ENCODE data around the gene ALOX12B. TPM values are rescaled to one million over a fixed set of nuclear protein-coding genes. Genes with fewer than 3 reads are reported as not detected.
A peak's percentile ranks its signal among the peaks of the same experiment; 100 is the strongest.

Gene ALOX12B
- total and polyA plus RNA-seq, 2 of the 13 experiments (the other 11 are each of a cell fraction or from before 2014, with no cell fraction given) = 0.13 TPM; not detected in 1

DNA sequence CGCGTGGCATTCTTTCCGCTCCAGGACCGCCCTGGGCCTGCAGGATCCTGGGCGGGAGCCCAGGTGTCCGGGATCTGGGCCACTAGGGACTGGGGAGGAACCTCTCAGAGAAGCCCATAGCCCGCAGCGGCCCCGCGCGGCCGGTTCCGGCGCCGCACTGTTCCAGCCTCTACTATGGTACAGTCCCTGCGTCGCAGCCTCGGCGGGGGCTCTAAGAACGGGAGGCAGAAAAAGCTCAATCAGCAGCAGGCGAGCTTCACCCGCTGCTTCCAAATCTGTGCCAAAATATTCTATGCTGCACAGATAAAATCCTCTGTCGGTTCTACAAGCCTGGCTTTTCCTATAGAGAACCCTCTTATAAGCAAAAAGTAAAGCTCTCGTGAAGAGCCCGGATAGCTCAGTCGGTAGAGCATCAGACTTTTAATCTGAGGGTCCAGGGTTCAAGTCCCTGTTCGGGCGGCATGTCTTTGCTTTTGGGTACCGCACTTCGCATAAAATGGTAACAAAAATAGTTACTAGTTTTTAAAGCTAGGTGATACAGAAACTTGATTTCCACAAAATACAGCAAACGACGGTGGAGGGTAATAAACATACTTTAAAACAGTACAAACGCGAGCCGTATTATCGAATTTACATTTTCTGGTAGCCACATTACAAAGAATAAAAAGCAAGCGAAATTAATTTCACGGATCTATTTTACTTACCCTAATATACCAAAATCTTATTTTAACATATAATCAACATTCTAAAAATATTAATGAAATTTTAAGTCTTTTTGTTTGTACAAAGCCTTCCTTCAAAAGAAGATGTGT lies 31.5 kb upstream of the ALOX12B start (continued):
- no peak for TF ChIP-seq IRF9 (CRISPR knock-in tag; IDR thresholded peaks at IDR 0.05; ENCODE audit: borderline replicate concordance)
- no peak for TF ChIP-seq HNRNPUL1 (IDR thresholded peaks at IDR 0.05; ENCODE audit: low read depth, low read length)
- no peak for TF ChIP-seq SP1 (IDR thresholded peaks at IDR 0.05)
- TF ChIP-seq SP1 (CRISPR knock-in tag; IDR thresholded peaks at IDR 0.05) = 0 out of 2 replicates have a peak, but pooled peaks have one; percentile 17
- TF ChIP-seq MIER2 (CRISPR knock-in tag; IDR thresholded peaks at IDR 0.05) = no peak
- TF ChIP-seq ZNF557 (CRISPR knock-in tag; IDR thresholded peaks at IDR 0.05) = no peak
- no peak; the same call in 1 of the 2 replicates for TF ChIP-seq SIX1 (CRISPR knock-in tag; IDR thresholded peaks at IDR 0.05; ENCODE audit: borderline replicate concordance)
- TF ChIP-seq ZNF747 (CRISPR knock-in tag; IDR thresholded peaks at IDR 0.05; ENCODE audit: borderline replicate concordance) = no peak
- TF ChIP-seq TGIF2 (CRISPR knock-in tag; IDR thresholded peaks at IDR 0.05) = no peak
- no peak for TF ChIP-seq TAF15 (IDR thresholded peaks at IDR 0.05; ENCODE audit: low read depth, low read length, poor library complexity, severe bottlenecking)
- 0 out of 2 replicates have a peak, but pooled peaks have one; percentile 10 for TF ChIP-seq CBX5 (CRISPR knock-in tag; IDR thresholded peaks at IDR 0.05; ENCODE audit: borderline replicate concordance)
- peak; percentile 52; the same call in 1 of the 2 replicates for TF ChIP-seq ZNF280D (CRISPR knock-in tag; IDR thresholded peaks at IDR 0.05)
- TF ChIP-seq, protein P1, sequence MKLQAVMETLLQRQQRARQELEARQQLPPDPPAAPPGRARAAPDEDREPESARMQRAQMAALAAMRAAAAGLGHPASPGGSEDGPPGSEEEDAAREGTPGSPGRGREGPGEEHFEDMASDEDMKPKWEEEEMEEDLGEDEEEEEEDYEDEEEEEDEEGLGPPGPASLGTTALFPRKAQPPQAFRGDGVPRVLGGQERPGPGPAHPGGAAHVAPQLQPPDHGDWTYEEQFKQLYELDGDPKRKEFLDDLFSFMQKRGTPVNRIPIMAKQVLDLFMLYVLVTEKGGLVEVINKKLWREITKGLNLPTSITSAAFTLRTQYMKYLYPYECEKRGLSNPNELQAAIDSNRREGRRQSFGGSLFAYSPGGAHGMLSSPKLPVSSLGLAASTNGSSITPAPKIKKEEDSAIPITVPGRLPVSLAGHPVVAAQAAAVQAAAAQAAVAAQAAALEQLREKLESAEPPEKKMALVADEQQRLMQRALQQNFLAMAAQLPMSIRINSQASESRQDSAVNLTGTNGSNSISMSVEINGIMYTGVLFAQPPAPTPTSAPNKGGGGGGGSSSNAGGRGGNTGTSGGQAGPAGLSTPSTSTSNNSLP (IDR thresholded peaks at IDR 0.05; ENCODE audit: low read depth, low read length) = peak; percentile 40; the same call in 1 of the 2 replicates
- TF ChIP-seq THYN1 (CRISPR knock-in tag; IDR thresholded peaks at IDR 0.05; ENCODE audit: borderline replicate concordance, low read depth) = no peak
- TF ChIP-seq, protein P2, sequence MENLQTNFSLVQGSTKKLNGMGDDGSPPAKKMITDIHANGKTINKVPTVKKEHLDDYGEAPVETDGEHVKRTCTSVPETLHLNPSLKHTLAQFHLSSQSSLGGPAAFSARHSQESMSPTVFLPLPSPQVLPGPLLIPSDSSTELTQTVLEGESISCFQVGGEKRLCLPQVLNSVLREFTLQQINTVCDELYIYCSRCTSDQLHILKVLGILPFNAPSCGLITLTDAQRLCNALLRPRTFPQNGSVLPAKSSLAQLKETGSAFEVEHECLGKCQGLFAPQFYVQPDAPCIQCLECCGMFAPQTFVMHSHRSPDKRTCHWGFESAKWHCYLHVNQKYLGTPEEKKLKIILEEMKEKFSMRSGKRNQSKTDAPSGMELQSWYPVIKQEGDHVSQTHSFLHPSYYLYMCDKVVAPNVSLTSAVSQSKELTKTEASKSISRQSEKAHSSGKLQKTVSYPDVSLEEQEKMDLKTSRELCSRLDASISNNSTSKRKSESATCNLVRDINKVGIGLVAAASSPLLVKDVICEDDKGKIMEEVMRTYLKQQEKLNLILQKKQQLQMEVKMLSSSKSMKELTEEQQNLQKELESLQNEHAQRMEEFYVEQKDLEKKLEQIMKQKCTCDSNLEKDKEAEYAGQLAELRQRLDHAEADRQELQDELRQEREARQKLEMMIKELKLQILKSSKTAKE (CRISPR knock-in tag; IDR thresholded peaks at IDR 0.05; ENCODE audit: borderline replicate concordance) = no peak
- TF ChIP-seq, protein P3, sequence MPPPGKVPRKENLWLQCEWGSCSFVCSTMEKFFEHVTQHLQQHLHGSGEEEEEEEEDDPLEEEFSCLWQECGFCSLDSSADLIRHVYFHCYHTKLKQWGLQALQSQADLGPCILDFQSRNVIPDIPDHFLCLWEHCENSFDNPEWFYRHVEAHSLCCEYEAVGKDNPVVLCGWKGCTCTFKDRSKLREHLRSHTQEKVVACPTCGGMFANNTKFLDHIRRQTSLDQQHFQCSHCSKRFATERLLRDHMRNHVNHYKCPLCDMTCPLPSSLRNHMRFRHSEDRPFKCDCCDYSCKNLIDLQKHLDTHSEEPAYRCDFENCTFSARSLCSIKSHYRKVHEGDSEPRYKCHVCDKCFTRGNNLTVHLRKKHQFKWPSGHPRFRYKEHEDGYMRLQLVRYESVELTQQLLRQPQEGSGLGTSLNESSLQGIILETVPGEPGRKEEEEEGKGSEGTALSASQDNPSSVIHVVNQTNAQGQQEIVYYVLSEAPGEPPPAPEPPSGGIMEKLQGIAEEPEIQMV (CRISPR knock-in tag; IDR thresholded peaks at IDR 0.05; ENCODE audit: low read depth) = no peak
- no peak for TF ChIP-seq ZNF616 (CRISPR knock-in tag; IDR thresholded peaks at IDR 0.05; ENCODE audit: low read depth)
- TF ChIP-seq BORCS8-MEF2B (CRISPR knock-in tag; IDR thresholded peaks at IDR 0.05) = no peak
- no peak for TF ChIP-seq ZNF577 (CRISPR knock-in tag; IDR thresholded peaks at IDR 0.05; ENCODE audit: borderline replicate concordance, low read depth)

Data from HepG2 (cell line).